ENCODE data around the gene RAD51B.

The RAD51B gene

DNA sequence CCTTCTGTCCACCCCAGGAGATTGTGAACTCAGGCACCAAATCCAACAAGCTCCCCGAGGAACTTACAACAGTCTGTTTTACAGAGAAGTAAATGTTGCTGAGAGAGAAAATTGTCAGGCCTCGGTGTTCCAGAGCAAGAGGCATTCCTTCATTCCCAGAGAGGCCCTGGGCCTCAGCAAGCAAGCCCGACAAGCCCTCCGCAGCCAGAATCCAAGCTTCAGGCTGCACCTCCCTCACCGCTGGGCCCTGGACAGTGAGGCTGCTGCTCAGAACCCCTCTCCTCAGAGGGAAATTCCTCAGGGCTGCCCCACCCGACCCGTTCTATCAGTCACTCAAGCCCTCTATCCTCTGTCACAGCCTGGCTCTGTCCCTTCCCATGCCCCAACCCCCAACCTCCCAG, 916.9 kb downstream of the RAD51B start (continued):
- no peak for TF ChIP-seq ZSCAN16 (tag by site-specific recombination; IDR thresholded peaks at IDR 0.05)
- TF ChIP-seq KLF16 (tag by site-specific recombination; IDR thresholded peaks at IDR 0.05) = no peak
- TF ChIP-seq TCF7L2 (IDR thresholded peaks at IDR 0.05; ENCODE audit: borderline replicate concordance, low read depth, low read length) = no peak
- TF ChIP-seq, protein P1, sequence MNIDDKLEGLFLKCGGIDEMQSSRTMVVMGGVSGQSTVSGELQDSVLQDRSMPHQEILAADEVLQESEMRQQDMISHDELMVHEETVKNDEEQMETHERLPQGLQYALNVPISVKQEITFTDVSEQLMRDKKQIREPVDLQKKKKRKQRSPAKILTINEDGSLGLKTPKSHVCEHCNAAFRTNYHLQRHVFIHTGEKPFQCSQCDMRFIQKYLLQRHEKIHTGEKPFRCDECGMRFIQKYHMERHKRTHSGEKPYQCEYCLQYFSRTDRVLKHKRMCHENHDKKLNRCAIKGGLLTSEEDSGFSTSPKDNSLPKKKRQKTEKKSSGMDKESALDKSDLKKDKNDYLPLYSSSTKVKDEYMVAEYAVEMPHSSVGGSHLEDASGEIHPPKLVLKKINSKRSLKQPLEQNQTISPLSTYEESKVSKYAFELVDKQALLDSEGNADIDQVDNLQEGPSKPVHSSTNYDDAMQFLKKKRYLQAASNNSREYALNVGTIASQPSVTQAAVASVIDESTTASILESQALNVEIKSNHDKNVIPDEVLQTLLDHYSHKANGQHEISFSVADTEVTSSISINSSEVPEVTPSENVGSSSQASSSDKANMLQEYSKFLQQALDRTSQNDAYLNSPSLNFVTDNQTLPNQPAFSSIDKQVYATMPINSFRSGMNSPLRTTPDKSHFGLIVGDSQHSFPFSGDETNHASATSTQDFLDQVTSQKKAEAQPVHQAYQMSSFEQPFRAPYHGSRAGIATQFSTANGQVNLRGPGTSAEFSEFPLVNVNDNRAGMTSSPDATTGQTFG (tag by site-specific recombination; IDR thresholded peaks at IDR 0.05; ENCODE audit: borderline replicate concordance) = no peak
- no peak for TF ChIP-seq ZNF202 (tag by site-specific recombination; IDR thresholded peaks at IDR 0.05; ENCODE audit: borderline replicate concordance)

DNA sequence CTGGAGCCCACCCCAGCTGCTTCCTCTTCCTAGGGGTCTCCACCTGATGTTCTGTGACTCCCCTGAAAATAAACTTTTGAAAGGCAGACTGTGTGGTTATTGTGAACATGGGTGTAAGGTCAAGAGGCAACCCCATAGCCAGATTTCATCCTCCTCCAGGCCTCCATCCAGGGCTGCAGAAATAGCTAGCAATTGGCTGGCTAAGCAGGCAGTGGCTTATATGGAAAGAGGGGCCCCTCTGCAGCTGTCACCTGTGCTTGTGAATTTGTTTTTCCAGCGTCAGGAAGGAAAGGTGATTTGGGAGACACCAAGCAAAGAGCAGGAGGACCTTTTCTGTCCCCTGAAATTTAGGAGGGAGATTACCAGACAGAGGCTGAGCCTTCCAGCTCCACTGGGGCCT, 917.5 kb downstream of the RAD51B start:
- no peak overlapping the region for H3K4me3 ChIP-seq (ENCODE audit: low read depth, low read length)
- CTCF ChIA-PET = interaction anchor here (0.6 kb wide), 1 partner anchor 470 kb away, joined by 3 read pairs; no protein-coding TSS in a partner anchor
- no peaks in the 10 kb centered on the region for H3K9me3 ChIP-seq (ENCODE audit: control insufficient read depth, insufficient read depth, low read depth, low read length)
- no peak overlapping the region for H3K27ac ChIP-seq (ENCODE audit: extremely low read depth, low read depth, low read length)
- POLR2A ChIA-PET = no interaction called here
- no peak for TF ChIP-seq ZBTB7A (tag by site-specific recombination; IDR thresholded peaks at IDR 0.05; ENCODE audit: low read depth)
- TF ChIP-seq, protein P2, sequence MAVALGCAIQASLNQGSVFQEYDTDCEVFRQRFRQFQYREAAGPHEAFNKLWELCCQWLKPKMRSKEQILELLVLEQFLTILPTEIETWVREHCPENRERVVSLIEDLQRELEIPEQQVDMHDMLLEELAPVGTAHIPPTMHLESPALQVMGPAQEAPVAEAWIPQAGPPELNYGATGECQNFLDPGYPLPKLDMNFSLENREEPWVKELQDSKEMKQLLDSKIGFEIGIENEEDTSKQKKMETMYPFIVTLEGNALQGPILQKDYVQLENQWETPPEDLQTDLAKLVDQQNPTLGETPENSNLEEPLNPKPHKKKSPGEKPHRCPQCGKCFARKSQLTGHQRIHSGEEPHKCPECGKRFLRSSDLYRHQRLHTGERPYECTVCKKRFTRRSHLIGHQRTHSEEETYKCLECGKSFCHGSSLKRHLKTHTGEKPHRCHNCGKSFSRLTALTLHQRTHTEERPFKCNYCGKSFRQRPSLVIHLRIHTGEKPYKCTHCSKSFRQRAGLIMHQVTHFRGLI (tag by site-specific recombination; IDR thresholded peaks at IDR 0.05) = no peak
- TF ChIP-seq ZNF629 (tag by site-specific recombination; IDR thresholded peaks at IDR 0.05) = no peak
- no peaks in the 10 kb centered on the region for H3K4me1 ChIP-seq (ENCODE audit: control insufficient read depth, insufficient read depth, low read length)
- no peaks in the 10 kb centered on the region for H3K36me3 ChIP-seq (ENCODE audit: control insufficient read depth in 2 of 2, insufficient read depth in 1 of 2, low read length in 2 of 2)

DNA sequence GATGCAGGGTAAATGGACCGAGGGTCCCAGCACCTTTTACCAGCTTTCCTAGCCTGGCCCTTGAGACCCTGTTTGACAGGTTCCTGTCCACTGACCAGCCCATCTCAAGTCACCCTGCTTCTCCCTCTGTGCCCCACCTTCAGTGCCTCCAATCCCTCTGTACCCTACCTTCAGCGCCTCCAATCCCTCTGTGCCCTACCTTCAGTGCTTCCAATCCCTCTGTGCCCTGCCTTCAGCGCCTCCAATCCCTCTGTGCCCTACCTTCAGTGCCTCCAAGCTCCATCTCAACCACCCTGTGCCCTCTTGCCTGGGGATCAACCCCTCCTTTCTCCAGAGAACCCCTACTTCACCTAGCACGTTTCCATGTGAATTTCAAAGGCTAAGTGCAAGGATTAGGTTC, 919.0 kb downstream of the RAD51B start:
- Histone ChIP-seq H3K36me3 (ENCODE audit: control insufficient read depth in 2 of 2, insufficient read depth in 1 of 2, low read length in 2 of 2) (no peaks in the 10 kb centered on the region), H3K4me3 (ENCODE audit: low read depth, low read length) (no peak overlapping the region), H3K9me3 (ENCODE audit: control insufficient read depth, insufficient read depth, low read depth, low read length) (no peaks in the 10 kb centered on the region), H3K4me1 (ENCODE audit: control insufficient read depth, insufficient read depth, low read length) (no peaks in the 10 kb centered on the region), H3K27ac (ENCODE audit: extremely low read depth, low read depth, low read length) (no peak overlapping the region)
- POLR2A ChIA-PET = no interaction called here
- peak; percentile 96; the same call in 1 of the 2 replicates for TF ChIP-seq GLI4 (tag by site-specific recombination; IDR thresholded peaks at IDR 0.05)
- TF ChIP-seq, protein P3, sequence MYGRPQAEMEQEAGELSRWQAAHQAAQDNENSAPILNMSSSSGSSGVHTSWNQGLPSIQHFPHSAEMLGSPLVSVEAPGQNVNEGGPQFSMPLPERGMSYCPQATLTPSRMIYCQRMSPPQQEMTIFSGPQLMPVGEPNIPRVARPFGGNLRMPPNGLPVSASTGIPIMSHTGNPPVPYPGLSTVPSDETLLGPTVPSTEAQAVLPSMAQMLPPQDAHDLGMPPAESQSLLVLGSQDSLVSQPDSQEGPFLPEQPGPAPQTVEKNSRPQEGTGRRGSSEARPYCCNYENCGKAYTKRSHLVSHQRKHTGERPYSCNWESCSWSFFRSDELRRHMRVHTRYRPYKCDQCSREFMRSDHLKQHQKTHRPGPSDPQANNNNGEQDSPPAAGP (tag by site-specific recombination; IDR thresholded peaks at IDR 0.05) = no peak
- no peak for TF ChIP-seq ZNF558 (tag by site-specific recombination; IDR thresholded peaks at IDR 0.05)
- CTCF ChIA-PET = no interaction called here

DNA sequence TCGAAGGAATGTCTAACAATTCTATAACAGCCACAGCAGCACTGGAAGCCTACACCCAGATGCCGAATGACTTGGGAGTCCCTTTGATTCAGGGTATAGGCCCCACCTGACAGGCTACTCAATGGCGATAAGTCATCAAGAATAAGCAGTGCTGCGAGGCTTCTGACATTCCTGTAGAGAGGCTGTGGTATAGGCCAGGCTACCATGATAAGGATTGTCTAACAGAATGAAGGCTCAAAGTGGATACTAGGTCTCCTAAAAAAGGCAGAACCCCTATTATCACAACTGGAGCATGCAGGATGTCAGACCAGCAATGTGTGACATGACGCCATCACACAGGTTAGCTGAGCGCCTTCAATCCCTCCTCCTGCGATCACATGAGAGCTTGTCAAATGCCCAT, 920.1 kb downstream of the RAD51B start:
- Histone ChIP-seq H3K4me1 (ENCODE audit: control insufficient read depth, insufficient read depth, low read length) (no peaks in the 10 kb centered on the region), H3K9me3 (ENCODE audit: control insufficient read depth, insufficient read depth, low read depth, low read length) (no peaks in the 10 kb centered on the region), H3K27ac (ENCODE audit: extremely low read depth, low read depth, low read length) (no peak overlapping the region), H3K4me3 (ENCODE audit: low read depth, low read length) (no peak overlapping the region), H3K36me3 (ENCODE audit: control insufficient read depth in 2 of 2, insufficient read depth in 1 of 2, low read length in 2 of 2) (no peaks in the 10 kb centered on the region)
- ChIA-PET CTCF (no interaction called here), POLR2A (no interaction called here)
- TF ChIP-seq, protein P4, sequence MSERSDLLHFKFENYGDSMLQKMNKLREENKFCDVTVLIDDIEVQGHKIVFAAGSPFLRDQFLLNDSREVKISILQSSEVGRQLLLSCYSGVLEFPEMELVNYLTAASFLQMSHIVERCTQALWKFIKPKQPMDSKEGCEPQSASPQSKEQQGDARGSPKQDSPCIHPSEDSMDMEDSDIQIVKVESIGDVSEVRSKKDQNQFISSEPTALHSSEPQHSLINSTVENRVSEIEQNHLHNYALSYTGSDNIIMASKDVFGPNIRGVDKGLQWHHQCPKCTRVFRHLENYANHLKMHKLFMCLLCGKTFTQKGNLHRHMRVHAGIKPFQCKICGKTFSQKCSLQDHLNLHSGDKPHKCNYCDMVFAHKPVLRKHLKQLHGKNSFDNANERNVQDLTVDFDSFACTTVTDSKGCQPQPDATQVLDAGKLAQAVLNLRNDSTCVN (tag by site-specific recombination; optimal IDR thresholded peaks at IDR 0.05) = no peak
- TF ChIP-seq, protein P5, sequence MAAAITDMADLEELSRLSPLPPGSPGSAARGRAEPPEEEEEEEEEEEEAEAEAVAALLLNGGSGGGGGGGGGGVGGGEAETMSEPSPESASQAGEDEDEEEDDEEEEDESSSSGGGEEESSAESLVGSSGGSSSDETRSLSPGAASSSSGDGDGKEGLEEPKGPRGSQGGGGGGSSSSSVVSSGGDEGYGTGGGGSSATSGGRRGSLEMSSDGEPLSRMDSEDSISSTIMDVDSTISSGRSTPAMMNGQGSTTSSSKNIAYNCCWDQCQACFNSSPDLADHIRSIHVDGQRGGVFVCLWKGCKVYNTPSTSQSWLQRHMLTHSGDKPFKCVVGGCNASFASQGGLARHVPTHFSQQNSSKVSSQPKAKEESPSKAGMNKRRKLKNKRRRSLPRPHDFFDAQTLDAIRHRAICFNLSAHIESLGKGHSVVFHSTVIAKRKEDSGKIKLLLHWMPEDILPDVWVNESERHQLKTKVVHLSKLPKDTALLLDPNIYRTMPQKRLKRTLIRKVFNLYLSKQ (tag by site-specific recombination; IDR thresholded peaks at IDR 0.05; ENCODE audit: borderline replicate concordance) = no peak
- TF ChIP-seq ZNF621 (tag by site-specific recombination; IDR thresholded peaks at IDR 0.05) = no peak
- no peak for TF ChIP-seq ZNF548 (tag by site-specific recombination; IDR thresholded peaks at IDR 0.05)
- TF ChIP-seq KLF9 (tag by site-specific recombination; IDR thresholded peaks at IDR 0.05; ENCODE audit: low read depth) = no peak
- TF ChIP-seq GLIS1 (tag by site-specific recombination; IDR thresholded peaks at IDR 0.05) = no peak
- TF ChIP-seq ZNF843 (tag by site-specific recombination; IDR thresholded peaks at IDR 0.05) = no peak
- TF ChIP-seq, protein P6, sequence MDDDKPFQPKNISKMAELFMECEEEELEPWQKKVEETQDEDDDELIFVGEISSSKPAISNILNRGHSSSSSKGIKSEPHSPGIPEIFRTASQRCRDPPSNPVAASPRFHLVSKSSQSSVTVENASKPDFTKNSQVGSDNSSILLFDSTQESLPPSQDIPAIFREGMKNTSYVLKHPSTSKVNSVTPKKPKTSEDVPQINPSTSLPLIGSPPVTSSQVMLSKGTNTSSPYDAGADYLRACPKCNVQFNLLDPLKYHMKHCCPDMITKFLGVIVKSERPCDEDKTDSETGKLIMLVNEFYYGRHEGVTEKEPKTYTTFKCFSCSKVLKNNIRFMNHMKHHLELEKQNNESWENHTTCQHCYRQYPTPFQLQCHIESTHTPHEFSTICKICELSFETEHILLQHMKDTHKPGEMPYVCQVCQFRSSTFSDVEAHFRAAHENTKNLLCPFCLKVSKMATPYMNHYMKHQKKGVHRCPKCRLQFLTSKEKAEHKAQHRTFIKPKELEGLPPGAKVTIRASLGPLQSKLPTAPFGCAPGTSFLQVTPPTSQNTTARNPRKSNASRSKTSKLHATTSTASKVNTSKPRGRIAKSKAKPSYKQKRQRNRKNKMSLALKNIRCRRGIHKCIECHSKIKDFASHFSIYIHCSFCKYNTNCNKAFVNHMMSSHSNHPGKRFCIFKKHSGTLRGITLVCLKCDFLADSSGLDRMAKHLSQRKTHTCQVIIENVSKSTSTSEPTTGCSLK (tag by site-specific recombination; IDR thresholded peaks at IDR 0.05) = no peak

Measured in HEK293 (cell line).